ENCODE data around the gene RPL18A.
"Not testable (repeated sequence)": the region's sequence is repeated elsewhere in the genome, so short reads cannot be mapped to it uniquely, and the experiment has no call there.

RPL18A gene

DNA sequence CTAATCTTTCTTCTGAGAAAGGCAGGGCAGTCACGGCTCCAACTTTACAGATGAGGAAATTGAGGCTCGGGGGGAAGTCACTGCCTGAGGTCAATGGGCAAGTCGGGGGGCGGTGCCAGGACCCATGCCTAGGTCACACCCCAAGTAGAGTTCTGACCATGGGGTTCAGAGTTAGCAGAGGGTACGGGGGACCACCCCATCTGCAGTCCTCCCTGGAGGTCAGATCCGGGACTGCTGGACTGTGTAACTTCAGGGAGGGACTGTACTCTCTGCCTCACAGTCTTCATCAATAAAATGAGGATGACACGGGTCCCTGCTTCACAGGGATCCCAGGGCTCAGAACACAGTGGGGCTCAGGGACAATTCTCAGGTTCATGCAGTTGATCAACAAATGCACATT lies 19.8 kb downstream of the RPL18A start:
- 87 to 91% methylated on average over 7 of the region's 7 CpGs for WGBS, 2 experiments
- Histone ChIP-seq H3K27me3 (ENCODE audit: control insufficient read depth, insufficient read depth, low read length, poor library complexity, severe bottlenecking) (no peaks in the 10 kb centered on the region), H3K4me3 (ENCODE audit: insufficient read depth, low read depth, low read length) (no peak overlapping the region), H3K4me1 (ENCODE audit: control insufficient read depth, insufficient read depth, low read length) (no peaks in the 10 kb centered on the region), H3K36me3 (ENCODE audit: control insufficient read depth, insufficient read depth, low read length) (no peaks in the 10 kb centered on the region), H3K27ac (ENCODE audit: insufficient read depth, low read depth, low read length, poor library complexity, severe bottlenecking) (no peak overlapping the region), H3K9me3 (ENCODE audit: control insufficient read depth, low read length) (no peaks in the 10 kb centered on the region)

DNA sequence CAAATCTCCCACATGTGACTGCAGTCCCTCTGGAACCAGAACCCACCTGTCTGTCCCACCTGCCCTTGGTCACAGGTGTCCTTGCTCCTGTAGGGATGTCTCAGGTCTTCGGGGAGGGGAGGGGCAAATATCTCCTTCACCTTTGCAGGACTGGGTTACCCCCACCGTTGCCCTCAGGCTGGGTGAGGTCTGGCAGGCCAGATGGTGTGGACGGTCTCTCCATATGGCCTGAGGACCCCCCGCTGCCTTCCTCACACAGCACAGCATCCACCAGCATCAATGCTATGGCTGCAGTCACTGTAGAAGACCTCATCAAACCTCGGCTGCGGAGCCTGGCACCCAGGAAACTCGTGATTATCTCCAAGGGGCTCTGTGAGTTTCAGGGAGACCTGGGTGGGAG lies 22.0 kb downstream of the RPL18A start:
- no peaks in the 10 kb centered on the region for H3K9me3 ChIP-seq (ENCODE audit: control insufficient read depth, low read length)
- no peak overlapping the region for H3K27ac ChIP-seq (ENCODE audit: insufficient read depth, low read depth, low read length, poor library complexity, severe bottlenecking)
- no peaks in the 10 kb centered on the region for H3K36me3 ChIP-seq (ENCODE audit: control insufficient read depth, insufficient read depth, low read length)
- H3K4me3 ChIP-seq (ENCODE audit: insufficient read depth, low read depth, low read length): no peak overlapping the region
- no peaks in the 10 kb centered on the region for H3K27me3 ChIP-seq (ENCODE audit: control insufficient read depth, insufficient read depth, low read length, poor library complexity, severe bottlenecking)
- 80 to 85% methylated on average over 7 of the region's 7 CpGs for WGBS, 2 experiments
- no peaks in the 10 kb centered on the region for H3K4me1 ChIP-seq (ENCODE audit: control insufficient read depth, insufficient read depth, low read length)

DNA sequence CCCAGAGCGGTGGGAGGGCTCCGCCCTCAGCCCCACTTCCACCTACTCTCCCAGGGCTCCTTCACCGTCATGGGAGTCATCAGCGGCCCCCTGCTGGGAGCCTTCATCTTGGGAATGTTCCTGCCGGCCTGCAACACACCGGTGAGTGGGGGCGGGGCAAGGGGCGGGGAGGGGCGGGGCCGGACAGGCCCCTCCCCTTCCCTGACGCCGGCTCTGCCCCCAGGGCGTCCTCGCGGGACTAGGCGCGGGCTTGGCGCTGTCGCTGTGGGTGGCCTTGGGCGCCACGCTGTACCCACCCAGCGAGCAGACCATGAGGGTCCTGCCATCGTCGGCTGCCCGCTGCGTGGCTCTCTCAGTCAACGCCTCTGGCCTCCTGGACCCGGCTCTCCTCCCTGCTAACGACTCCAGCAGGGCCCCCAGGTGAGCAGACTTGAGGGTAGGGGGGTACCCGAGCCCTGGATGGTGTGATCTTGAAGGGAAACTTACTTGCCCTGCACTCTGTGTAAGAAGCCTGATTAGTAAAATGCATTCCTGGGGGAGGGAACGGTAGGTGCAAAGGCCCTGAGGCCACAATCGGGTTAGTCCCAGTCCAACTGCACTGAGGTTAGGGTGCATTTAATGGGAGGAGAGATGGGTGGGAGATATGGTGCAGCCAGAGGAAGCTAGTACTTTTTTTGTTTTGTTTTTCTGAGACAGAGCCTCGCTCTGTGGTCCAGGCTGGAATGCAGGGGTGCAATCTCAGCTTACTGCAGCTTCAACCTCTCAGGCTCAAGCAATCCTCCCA lies 24.1 kb downstream of the RPL18A start:
- H3K27ac ChIP-seq (ENCODE audit: insufficient read depth, low read depth, low read length, poor library complexity, severe bottlenecking): no peak overlapping the region
- WGBS, 2 experiments: 81% methylated on average over 33 of the region's 33 CpGs
- H3K4me1 ChIP-seq (ENCODE audit: control insufficient read depth, insufficient read depth, low read length): no peaks in the 10 kb centered on the region
- H3K4me3 ChIP-seq (ENCODE audit: insufficient read depth, low read depth, low read length): no peak overlapping the region
- H3K27me3 ChIP-seq (ENCODE audit: control insufficient read depth, insufficient read depth, low read length, poor library complexity, severe bottlenecking): no peaks in the 10 kb centered on the region
- no peaks in the 10 kb centered on the region for H3K36me3 ChIP-seq (ENCODE audit: control insufficient read depth, insufficient read depth, low read length)
- no peaks in the 10 kb centered on the region for H3K9me3 ChIP-seq (ENCODE audit: control insufficient read depth, low read length)

DNA sequence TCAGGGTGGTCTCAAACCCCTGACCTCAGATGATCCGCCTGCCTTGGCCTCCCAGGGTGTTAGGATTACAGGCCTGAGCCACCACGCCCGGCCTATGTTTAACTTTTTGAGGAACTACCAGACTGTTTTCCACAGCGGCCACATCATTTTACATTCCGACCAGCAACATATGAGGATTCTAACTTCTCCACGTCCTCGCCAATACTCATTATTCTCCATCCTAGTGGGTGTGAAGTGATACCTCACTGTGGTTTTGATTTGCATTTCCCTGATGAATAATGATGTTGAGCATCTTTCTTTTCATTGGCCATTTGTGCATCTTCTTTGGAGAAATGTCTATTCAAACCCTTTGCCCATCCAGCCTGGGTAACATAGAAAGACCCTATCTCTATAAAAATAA lies 26.8 kb downstream of the RPL18A start:
- Histone ChIP-seq H3K27ac (ENCODE audit: insufficient read depth, low read depth, low read length, poor library complexity, severe bottlenecking) (no peak overlapping the region), H3K27me3 (ENCODE audit: control insufficient read depth, insufficient read depth, low read length, poor library complexity, severe bottlenecking) (no peaks in the 10 kb centered on the region), H3K9me3 (ENCODE audit: control insufficient read depth, low read length) (no peaks in the 10 kb centered on the region), H3K4me3 (ENCODE audit: insufficient read depth, low read depth, low read length) (no peak overlapping the region), H3K36me3 (ENCODE audit: control insufficient read depth, insufficient read depth, low read length) (no peaks in the 10 kb centered on the region), H3K4me1 (ENCODE audit: control insufficient read depth, insufficient read depth, low read length) (no peaks in the 10 kb centered on the region)
- WGBS, 2 experiments: 89 to 95% methylated on average over 6 to 7 of the region's 7 CpGs

DNA sequence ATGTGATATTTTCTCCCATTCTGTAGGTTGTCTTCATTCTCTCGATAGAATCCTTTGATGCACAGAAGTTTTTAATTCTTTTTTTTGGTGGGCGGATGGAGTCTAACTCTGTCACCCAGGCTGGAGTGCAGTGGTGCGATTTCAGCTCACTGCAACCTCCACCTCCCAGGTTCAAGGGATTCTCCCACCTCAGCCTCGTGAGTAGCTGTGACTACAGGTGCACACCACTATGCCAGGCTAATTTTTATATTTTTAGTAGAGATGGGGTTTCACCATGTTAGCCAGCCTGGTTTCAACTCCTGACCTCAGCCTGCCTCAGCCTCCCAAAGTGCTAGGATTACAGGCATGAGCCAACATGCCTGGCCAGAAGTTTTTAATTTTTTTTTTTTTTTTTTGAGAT lies 27.5 kb downstream of the RPL18A start:
- not testable (repeated sequence) for H3K4me3 ChIP-seq (ENCODE audit: insufficient read depth, low read depth, low read length); H3K27ac ChIP-seq (ENCODE audit: insufficient read depth, low read depth, low read length, poor library complexity, severe bottlenecking)
- WGBS, 2 experiments: 89 to 91% methylated on average over 4 of the region's 4 CpGs

DNA sequence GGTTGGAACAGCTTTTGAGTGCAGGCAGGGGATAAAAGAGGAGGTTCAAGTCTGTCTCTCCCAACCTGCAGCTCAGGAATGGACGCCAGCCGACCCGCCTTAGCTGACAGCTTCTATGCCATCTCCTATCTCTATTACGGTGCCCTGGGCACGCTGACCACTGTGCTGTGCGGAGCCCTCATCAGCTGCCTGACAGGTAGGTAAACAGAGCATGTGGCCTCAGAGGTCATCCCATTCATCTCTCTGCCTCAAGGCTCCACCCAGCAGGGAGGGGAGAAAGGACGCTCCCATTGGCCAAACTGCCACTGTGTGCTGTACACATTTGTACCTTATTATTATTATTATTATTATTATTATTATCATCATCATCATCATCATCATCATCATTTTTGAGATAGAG lies 28.6 kb downstream of the RPL18A start:
- 80% methylated on average over 6 of the region's 7 CpGs for WGBS, 2 experiments
- Histone ChIP-seq H3K27ac (ENCODE audit: insufficient read depth, low read depth, low read length, poor library complexity, severe bottlenecking) (no peak overlapping the region), H3K9me3 (ENCODE audit: control insufficient read depth, low read length) (no peaks in the 10 kb centered on the region), H3K36me3 (ENCODE audit: control insufficient read depth, insufficient read depth, low read length) (no peaks in the 10 kb centered on the region), H3K4me1 (ENCODE audit: control insufficient read depth, insufficient read depth, low read length) (no peaks in the 10 kb centered on the region), H3K27me3 (ENCODE audit: control insufficient read depth, insufficient read depth, low read length, poor library complexity, severe bottlenecking) (no peaks in the 10 kb centered on the region), H3K4me3 (ENCODE audit: insufficient read depth, low read depth, low read length) (no peak overlapping the region)

More for the DNA sequence above, 27.5 kb downstream of the RPL18A start:
- H3K36me3 ChIP-seq (ENCODE audit: control insufficient read depth, insufficient read depth, low read length); H3K27me3 ChIP-seq (ENCODE audit: control insufficient read depth, insufficient read depth, low read length, poor library complexity, severe bottlenecking); H3K9me3 ChIP-seq (ENCODE audit: control insufficient read depth, low read length); H3K4me1 ChIP-seq (ENCODE audit: control insufficient read depth, insufficient read depth, low read length): not testable (repeated sequence)

DNA sequence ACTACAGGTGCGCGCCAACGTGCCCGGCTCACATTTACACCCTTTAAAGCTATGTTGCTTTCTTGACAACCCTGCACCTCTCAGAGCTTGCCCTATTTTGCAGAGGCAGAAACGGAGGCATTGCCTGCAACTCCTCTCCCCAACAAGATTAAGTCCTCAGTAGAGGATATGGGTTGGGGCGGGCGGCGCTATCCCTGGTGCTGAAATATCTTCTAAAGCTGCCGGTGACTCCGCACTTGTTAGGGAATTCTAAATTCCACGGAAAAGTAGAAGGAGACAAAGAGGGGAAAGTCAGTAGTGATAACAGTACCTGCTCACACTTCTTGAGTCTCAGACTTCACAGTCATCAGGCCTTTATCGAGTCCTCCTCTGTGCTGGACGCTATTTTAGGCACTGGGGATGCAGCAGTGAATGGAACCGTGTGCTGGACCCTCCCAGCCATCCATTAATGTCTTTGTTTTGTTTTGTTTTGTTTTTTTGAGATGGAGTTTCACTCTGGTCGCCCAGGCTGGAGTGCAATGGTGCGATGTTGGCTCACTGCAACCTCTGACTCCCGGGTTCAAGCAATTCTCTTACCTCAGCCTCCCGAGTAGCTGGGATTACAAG lies 30.0 kb downstream of the RPL18A start:
- no peak overlapping the region for H3K27ac ChIP-seq (ENCODE audit: insufficient read depth, low read depth, low read length, poor library complexity, severe bottlenecking)

DNA sequence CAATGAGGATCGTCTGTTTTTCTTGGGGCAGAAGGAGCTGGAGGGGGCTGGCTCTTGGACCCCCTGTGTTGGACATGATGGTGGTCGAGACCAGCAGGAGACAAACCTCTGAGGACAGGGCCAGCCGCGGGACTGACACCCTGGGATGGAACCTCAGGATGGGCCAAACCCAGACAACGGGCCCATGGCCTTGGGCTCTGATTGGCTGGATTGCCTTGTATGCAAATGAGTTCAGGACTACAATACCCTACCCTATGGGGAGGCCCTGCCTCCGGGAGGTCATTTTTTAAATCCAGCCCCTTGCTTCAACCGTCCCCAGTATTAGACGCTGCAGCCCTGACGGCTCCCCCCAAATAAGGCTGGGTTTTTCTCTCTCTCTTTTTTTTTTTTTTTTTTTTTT lies 34.1 kb downstream of the RPL18A start:
- Histone ChIP-seq H3K27ac (ENCODE audit: insufficient read depth, low read depth, low read length, poor library complexity, severe bottlenecking) (no peak overlapping the region), H3K36me3 (ENCODE audit: control insufficient read depth, insufficient read depth, low read length) (no peaks in the 10 kb centered on the region), H3K27me3 (ENCODE audit: control insufficient read depth, insufficient read depth, low read length, poor library complexity, severe bottlenecking) (no peaks in the 10 kb centered on the region), H3K4me1 (ENCODE audit: control insufficient read depth, insufficient read depth, low read length) (no peaks in the 10 kb centered on the region), H3K9me3 (ENCODE audit: control insufficient read depth, low read length) (no peaks in the 10 kb centered on the region), H3K4me3 (ENCODE audit: insufficient read depth, low read depth, low read length) (no peak overlapping the region)
- 84 to 87% methylated on average over 9 of the region's 9 CpGs for WGBS, 2 experiments

More for the DNA sequence above, 30.0 kb downstream of the RPL18A start:
- no peaks in the 10 kb centered on the region for H3K4me1 ChIP-seq (ENCODE audit: control insufficient read depth, insufficient read depth, low read length)
- H3K4me3 ChIP-seq (ENCODE audit: insufficient read depth, low read depth, low read length): no peak overlapping the region
- 25% methylated on average over 18 of the region's 18 CpGs for WGBS, 2 experiments
- no peaks in the 10 kb centered on the region for H3K9me3 ChIP-seq (ENCODE audit: control insufficient read depth, low read length)
- no peaks in the 10 kb centered on the region for H3K27me3 ChIP-seq (ENCODE audit: control insufficient read depth, insufficient read depth, low read length, poor library complexity, severe bottlenecking)
- H3K36me3 ChIP-seq (ENCODE audit: control insufficient read depth, insufficient read depth, low read length): no peaks in the 10 kb centered on the region

DNA sequence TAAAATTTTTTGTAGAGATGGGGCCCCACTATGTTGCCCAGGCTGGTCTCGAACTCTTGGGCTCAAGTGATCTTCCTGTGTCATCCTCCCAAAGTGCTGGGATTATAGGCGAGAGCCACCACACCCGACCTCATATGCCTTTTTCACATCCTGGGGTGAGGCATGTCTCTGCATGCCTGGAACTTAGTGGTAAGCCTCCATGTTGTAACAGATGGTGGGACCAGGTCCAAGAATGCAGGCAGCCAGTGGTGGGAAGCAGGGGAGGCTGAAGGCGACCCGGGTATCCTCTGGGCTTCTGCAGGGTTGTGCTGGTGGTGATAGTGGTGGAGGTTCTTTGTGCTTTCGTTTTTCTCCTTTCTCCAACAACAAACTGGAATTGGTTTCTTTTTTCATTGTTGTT lies 43.0 kb downstream of the RPL18A start:
- Histone ChIP-seq H3K36me3 (ENCODE audit: control insufficient read depth, insufficient read depth, low read length) (no peaks in the 10 kb centered on the region), H3K27me3 (ENCODE audit: control insufficient read depth, insufficient read depth, low read length, poor library complexity, severe bottlenecking) (no peaks in the 10 kb centered on the region), H3K4me3 (ENCODE audit: insufficient read depth, low read depth, low read length) (no peak overlapping the region), H3K27ac (ENCODE audit: insufficient read depth, low read depth, low read length, poor library complexity, severe bottlenecking) (no peak overlapping the region), H3K4me1 (ENCODE audit: control insufficient read depth, insufficient read depth, low read length) (no peaks in the 10 kb centered on the region), H3K9me3 (ENCODE audit: control insufficient read depth, low read length) (no peaks in the 10 kb centered on the region)
- WGBS, 2 experiments: 88% methylated on average over 6 of the region's 6 CpGs

DNA sequence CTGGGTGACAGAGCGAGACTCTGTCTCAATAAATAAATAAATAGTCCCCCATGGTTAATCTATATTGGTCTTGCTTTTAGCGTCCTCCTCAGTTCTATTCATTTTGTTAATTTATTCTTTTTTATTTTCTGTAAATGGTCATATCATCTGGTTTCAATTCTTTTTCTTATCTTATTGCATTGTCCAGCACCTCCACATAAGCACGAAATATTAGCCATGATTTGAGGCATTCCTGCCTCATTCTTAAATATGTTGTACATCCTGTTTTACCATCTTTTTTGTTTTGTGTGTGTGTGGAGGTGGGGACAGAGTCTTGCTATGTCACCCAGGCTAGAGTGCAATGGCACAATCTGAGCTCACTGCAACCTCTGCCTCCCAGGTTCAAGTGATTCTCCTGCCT lies 48.5 kb downstream of the RPL18A start:
- no peak overlapping the region for H3K4me3 ChIP-seq (ENCODE audit: insufficient read depth, low read depth, low read length)
- WGBS, 2 experiments: 89 to 98% methylated on average over 2 to 3 of the region's 3 CpGs

More for the DNA sequence above, 48.5 kb downstream of the RPL18A start:
- Histone ChIP-seq H3K4me1 (ENCODE audit: control insufficient read depth, insufficient read depth, low read length) (no peaks in the 10 kb centered on the region), H3K36me3 (ENCODE audit: control insufficient read depth, insufficient read depth, low read length) (no peaks in the 10 kb centered on the region), H3K9me3 (ENCODE audit: control insufficient read depth, low read length) (no peaks in the 10 kb centered on the region), H3K27me3 (ENCODE audit: control insufficient read depth, insufficient read depth, low read length, poor library complexity, severe bottlenecking) (no peaks in the 10 kb centered on the region), H3K27ac (ENCODE audit: insufficient read depth, low read depth, low read length, poor library complexity, severe bottlenecking) (no peak overlapping the region)

Data from ectodermal cell (in vitro differentiated cells).